Endodermal cell (in vitro differentiated cells): ENCODE measurements around the gene C1orf21. TPM values are rescaled to one million over a fixed set of nuclear protein-coding genes. Genes with fewer than 3 reads are reported as not detected.

Experiments used
- DNase-seq: peaks from one replicate; pipeline ENCODE4 v3.0.0-alpha.2; 2017
- H3K27ac ChIP-seq: 2 replicates; pipeline ENCODE4 v1.5.1; 2013; ENCODE audit warnings: mild to moderate bottlenecking, low read depth, low read length, moderate library complexity
- H3K27me3 ChIP-seq: 2 replicates; pipeline ENCODE4 v1.6.1; 2013; ENCODE audit warnings: mild to moderate bottlenecking, low read length, moderate library complexity; ENCODE audit not compliant: insufficient read depth, control insufficient read depth, poor library complexity, severe bottlenecking
- H3K36me3 ChIP-seq: 2 replicates; pipeline ENCODE4 v1.7.0; 2013; ENCODE audit warnings: mild to moderate bottlenecking, low read length, moderate library complexity; ENCODE audit not compliant: control insufficient read depth, insufficient read depth
- H3K4me1 ChIP-seq: one replicate; pipeline ENCODE4 v1.7.0; 2013; ENCODE audit warnings: low read length; ENCODE audit not compliant: control insufficient read depth, insufficient read depth
- H3K4me3 ChIP-seq: 2 replicates; pipeline ENCODE4 v1.5.1; 2013; ENCODE audit warnings: mild to moderate bottlenecking, low read length, moderate library complexity
- H3K9ac ChIP-seq: 2 replicates; pipeline ENCODE4 v1.6.1; 2013; ENCODE audit warnings: mild to moderate bottlenecking, low read length, moderate library complexity; ENCODE audit not compliant: poor library complexity, severe bottlenecking; ENCODE audit errors: extremely low read depth
- H3K9me3 ChIP-seq: 2 replicates; pipeline ENCODE4 v1.6.1; 2013; ENCODE audit warnings: mild to moderate bottlenecking, low read length, moderate library complexity; ENCODE audit not compliant: control insufficient read depth
- H3K27ac Mint-ChIP-seq: 2 replicates; pipeline ENCODE4 v1.8.0; 2020; ENCODE audit warnings: mixed read lengths
- H3K27me3 Mint-ChIP-seq: 2 replicates; pipeline ENCODE4 v1.8.0; 2021; ENCODE audit warnings: mild to moderate bottlenecking, mixed read lengths; ENCODE audit not compliant: insufficient read depth
- H3K36me3 Mint-ChIP-seq: 2 replicates; pipeline ENCODE4 v1.8.0; 2020; ENCODE audit warnings: low read depth, mixed read lengths
- H3K4me1 Mint-ChIP-seq: 2 replicates; pipeline ENCODE4 v1.8.0; 2020; ENCODE audit warnings: mixed read lengths
- H3K4me3 Mint-ChIP-seq: 2 replicates; pipeline ENCODE4 v1.8.0; 2020; ENCODE audit warnings: mild to moderate bottlenecking, moderate library complexity, mixed read lengths
- H3K9me3 Mint-ChIP-seq: 2 replicates; pipeline ENCODE4 v1.8.0; 2020; ENCODE audit warnings: mild to moderate bottlenecking, mixed read lengths
- WGBS, 2 experiments: methylation state at CpG; one replicate each; pipeline versions ENCODE4 v1.1.5 to v1.1.7; 2013; ENCODE audit warnings: missing lambda C conversion rate in 2 of 2, mixed read lengths in 1 of 2; ENCODE audit not compliant: insufficient coverage in 1 of 2, insufficient read length in 1 of 2; 5-methylcytosine and 5-hydroxymethylcytosine counted together
- total RNA-seq, 2 donors: library from RNA; stranded (reverse); fragmentation: NEBNext Ultra II Directional in 1 of 2; extraction: Animal tissue kit (Norgen Biotek cat#: 25700) in 1 of 2; gene quantifications; 2 replicates in 1 of 2; 3 replicates in 1 of 2; pipeline ENCODE4 v1.2.1, GENCODE V29; 2021
- TF ChIP-seq, protein P1 (sequence below): fragments of 200-600 bp; sonication (generic); conservative IDR thresholded peaks from 2 replicates; pipeline ENCODE4 v1.5.0; 2021; ENCODE audit warnings: antibody characterized with exemption, mild to moderate bottlenecking

The C1orf21 gene
- total RNA-seq, 2 donors from 2014 or later: 9.1 to 10.2 TPM

DNA sequence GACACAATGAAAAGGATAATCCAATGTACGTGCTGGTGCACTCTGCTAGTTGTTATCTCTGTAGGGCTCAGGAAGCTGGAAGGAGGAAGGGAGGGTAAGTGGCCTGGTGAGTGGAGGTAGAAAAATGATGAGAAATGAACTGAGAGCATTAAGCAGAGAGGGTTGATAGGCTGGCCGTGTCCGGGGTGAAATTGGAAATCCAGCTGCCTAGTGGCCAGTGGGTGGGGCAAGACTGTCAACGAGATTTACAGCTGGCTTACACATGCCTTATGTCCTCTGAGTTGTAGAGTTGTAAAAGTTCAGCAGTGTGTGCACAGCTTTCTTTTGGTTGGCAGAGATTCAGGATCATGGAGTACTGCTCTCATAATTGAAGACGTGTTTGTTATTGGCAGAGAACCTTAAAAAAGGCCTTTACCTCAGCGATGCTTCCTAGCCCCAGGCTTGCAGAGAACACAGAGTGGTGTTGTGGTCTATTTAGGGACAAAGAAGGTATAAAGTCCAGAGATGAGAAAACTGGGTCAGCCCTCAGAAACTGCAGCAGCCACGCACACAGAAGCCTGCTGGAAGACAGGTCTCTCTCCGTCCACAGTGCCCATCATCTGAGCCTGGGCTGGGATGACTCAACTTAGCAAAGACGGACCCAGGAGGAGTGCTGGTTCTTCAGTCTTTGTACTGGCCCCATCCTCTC, 235.5 kb downstream of the C1orf21 start:
- H3K36me3 Mint-ChIP-seq: no peaks in the 10 kb centered on the region
- peaks cover 2% of the 10 kb centered on the region for H3K27me3 Mint-ChIP-seq
- no peaks in the 10 kb centered on the region for H3K9me3 ChIP-seq
- H3K27me3 ChIP-seq: no peaks in the 10 kb centered on the region
- H3K4me3 Mint-ChIP-seq: no peak overlapping the region
- no peaks in the 10 kb centered on the region for H3K9me3 Mint-ChIP-seq
- 92 to 94% methylated on average over 8 to 9 of the region's 9 CpGs for WGBS, 2 experiments
- no peak overlapping the region for H3K27ac ChIP-seq
- H3K36me3 ChIP-seq: peaks cover 8% of the 10 kb centered on the region
- H3K9ac ChIP-seq: no peak overlapping the region
- no peak overlapping the region for H3K27ac Mint-ChIP-seq
- TF ChIP-seq, protein P1, sequence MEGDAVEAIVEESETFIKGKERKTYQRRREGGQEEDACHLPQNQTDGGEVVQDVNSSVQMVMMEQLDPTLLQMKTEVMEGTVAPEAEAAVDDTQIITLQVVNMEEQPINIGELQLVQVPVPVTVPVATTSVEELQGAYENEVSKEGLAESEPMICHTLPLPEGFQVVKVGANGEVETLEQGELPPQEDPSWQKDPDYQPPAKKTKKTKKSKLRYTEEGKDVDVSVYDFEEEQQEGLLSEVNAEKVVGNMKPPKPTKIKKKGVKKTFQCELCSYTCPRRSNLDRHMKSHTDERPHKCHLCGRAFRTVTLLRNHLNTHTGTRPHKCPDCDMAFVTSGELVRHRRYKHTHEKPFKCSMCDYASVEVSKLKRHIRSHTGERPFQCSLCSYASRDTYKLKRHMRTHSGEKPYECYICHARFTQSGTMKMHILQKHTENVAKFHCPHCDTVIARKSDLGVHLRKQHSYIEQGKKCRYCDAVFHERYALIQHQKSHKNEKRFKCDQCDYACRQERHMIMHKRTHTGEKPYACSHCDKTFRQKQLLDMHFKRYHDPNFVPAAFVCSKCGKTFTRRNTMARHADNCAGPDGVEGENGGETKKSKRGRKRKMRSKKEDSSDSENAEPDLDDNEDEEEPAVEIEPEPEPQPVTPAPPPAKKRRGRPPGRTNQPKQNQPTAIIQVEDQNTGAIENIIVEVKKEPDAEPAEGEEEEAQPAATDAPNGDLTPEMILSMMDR: no peak
- no peak overlapping the region for H3K4me3 ChIP-seq
- H3K4me1 Mint-ChIP-seq: peaks cover 4% of the 10 kb centered on the region
- no peak for DNase-seq
- H3K4me1 ChIP-seq: no peaks in the 10 kb centered on the region

DNA sequence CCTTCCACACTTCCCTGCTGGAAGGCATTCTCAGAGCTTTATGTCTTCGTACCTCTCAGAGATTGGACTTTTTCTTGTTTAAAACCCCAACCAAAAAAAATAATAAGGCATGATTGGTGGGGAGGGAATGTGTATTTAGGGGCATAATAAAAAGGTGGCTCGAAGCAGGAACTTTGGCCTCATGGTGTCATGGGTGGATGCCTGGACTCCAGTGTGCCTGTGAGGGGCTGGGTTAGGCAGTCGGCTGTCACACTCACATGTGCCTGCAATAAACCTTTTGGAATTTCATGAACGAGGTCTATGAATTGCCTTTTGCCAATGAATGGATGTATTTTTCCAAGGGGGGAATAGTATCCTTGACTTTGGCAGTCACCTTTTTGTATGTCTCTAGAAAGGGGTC, 236.6 kb downstream of the C1orf21 start:
- TF ChIP-seq, protein P1: no peak
- no peak overlapping the region for H3K27ac Mint-ChIP-seq
- 88 to 94% methylated on average over 2 to 4 of the region's 4 CpGs for WGBS, 2 experiments

DNA sequence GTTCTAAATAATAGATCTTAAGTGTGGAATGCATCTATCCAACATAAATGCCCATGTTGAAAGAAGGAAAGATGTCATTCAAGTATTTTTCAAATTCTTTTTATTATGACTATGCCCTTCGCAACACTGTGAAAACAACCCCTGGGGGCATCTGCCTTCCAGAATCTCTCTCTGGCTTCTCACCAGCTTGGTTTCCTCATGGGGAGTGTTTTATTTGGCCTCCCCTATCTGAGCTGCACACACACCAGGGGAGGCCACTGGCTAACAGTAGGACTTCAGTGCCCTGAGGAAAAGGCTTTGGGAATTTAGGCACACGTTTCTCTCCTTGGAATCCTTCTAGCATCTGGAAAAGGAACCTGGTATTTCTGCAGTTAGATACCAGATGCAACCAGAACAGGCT, 237.2 kb downstream of the C1orf21 start:
- peaks cover 2% of the 10 kb centered on the region for H3K27me3 Mint-ChIP-seq
- WGBS, 2 experiments: 84 to 89% methylated on average over 1 to 2 of the region's 2 CpGs
- TF ChIP-seq, protein P1: no peak

More for the DNA sequence above, 236.6 kb downstream of the C1orf21 start:
- DNase-seq: no peak
- Histone ChIP-seq H3K36me3 (peaks cover 8% of the 10 kb centered on the region), H3K27ac (no peak overlapping the region), H3K9me3 (no peaks in the 10 kb centered on the region), H3K4me3 (no peak overlapping the region), H3K4me1 (no peaks in the 10 kb centered on the region), H3K9ac (no peak overlapping the region), H3K27me3 (no peaks in the 10 kb centered on the region)
- peaks cover 2% of the 10 kb centered on the region for H3K27me3 Mint-ChIP-seq
- H3K4me3 Mint-ChIP-seq: no peak overlapping the region
- H3K4me1 Mint-ChIP-seq: peaks cover 4% of the 10 kb centered on the region
- H3K9me3 Mint-ChIP-seq: no peaks in the 10 kb centered on the region
- H3K36me3 Mint-ChIP-seq: no peaks in the 10 kb centered on the region

More for the DNA sequence above, 237.2 kb downstream of the C1orf21 start:
- no peak overlapping the region for H3K27ac ChIP-seq
- H3K27ac Mint-ChIP-seq: no peak overlapping the region
- H3K9me3 Mint-ChIP-seq: no peaks in the 10 kb centered on the region
- H3K4me1 Mint-ChIP-seq: peaks cover 4% of the 10 kb centered on the region
- H3K9me3 ChIP-seq: no peaks in the 10 kb centered on the region
- H3K27me3 ChIP-seq: no peaks in the 10 kb centered on the region
- peaks cover 8% of the 10 kb centered on the region for H3K36me3 ChIP-seq
- no peaks in the 10 kb centered on the region for H3K4me1 ChIP-seq
- no peak for DNase-seq
- no peak overlapping the region for H3K4me3 Mint-ChIP-seq
- H3K36me3 Mint-ChIP-seq: no peaks in the 10 kb centered on the region
- H3K4me3 ChIP-seq: no peak overlapping the region
- H3K9ac ChIP-seq: no peak overlapping the region
